HG02870 (cell line): Measurements from ENCODE around the gene MAP4K4.
A peak's percentile ranks its signal among the peaks of the same experiment; 100 is the strongest.
"Not testable (repeated sequence)": the region's sequence is repeated elsewhere in the genome, so short reads cannot be mapped to it uniquely, and the experiment has no call there.

Experiments used
- ATAC-seq: cut with Tn5 transposase; IDR thresholded peaks from one replicate; pipeline ENCODE4 v1.9.1; 2021; ENCODE audit warnings: mild to moderate bottlenecking, moderate library complexity; ENCODE audit not compliant: unreplicated experiment

Gene MAP4K4

DNA sequence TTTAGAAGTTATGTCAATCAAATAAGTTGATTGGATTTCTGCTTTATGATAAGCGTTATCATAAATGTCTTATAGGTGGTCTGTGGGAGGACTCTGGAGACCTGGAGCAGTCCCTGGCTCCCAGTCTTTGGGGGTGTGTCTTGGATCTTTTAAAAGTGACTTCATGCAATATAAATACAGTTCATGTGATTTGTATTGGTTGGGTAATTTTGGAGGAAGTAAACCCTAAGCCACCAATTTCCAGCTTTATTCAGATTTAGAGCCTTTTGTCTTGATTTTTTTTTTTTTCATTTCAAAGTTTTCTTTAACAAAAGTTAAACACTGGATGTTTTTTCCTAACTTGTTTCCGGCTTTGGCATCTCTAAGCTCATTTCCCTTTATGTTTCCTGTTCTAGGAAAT, 68.8 kb downstream of the MAP4K4 start:
- ATAC-seq = no peak

DNA sequence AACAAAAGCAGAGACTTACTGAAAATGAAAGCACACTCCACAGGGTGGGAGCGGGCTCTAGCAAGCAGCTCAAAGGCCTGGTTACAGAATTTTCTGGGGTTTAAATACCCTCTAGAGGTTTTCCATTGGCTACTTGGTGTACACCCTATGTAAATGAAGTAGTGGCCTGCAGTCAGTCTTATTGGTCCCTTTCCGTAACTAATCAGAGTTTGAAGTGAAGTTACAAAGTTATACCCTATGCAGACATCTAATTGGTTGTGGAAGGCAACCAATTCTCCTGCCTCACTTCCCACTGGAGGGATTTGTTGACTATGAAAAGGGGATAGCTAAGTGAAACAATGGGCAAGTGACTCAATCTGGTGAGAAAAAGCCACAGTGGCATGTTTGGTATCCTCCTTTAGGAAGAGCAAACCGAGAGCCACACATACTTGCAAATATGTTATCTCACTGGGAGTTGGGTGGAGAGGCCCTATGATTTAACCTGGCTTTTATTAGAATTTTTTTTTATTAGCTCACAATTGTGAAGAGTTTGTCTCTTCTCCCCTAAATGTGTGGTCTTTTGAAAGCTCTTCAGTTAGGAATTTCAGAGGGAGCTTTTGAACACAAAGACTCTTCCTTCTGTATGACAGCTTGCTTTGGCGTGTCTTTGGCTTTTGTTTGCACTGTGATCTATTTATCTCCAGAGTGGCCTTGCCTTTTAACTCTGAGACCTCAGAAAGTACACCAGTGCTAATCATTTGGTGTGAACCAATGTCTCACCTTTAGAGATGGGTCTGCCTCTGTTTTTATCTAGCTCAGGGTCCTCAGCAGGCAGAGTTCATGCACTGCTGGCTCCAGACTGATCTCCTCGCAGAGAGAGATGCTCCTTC, 69.6 kb downstream of the MAP4K4 start:
- ATAC-seq = no peak

DNA sequence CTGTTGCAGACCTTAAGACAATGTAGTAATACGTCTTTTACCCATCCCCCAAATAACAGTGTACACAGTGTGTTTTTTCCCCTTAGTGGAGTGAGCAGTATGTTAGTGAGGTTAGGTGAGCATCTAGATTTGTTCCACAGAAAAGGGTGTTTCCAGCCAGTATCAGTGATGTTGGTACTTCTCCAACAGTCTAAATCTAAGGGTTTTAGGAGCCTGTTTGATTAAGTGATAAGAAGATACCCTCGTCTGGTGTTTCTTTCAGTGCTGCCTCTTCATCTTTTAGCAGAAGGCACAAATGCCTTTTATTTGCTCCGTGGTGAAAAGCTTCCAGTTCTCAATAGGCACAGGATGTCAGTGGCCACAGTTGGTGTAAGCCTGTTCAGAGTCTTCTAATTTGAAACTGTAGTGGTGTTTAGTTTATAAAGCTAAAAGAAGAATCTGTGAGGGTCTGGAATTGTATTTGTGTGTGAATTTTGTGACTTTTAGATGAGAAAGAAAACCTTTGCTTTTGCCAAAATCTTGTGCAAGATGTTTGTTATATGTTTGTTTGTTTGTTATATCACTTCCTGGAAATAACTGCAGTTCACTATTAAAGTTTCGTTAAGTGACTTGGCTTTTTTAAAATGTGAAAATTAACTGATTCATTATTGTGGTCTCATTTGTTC, 71.2 kb downstream of the MAP4K4 start:
- ATAC-seq = no peak

DNA sequence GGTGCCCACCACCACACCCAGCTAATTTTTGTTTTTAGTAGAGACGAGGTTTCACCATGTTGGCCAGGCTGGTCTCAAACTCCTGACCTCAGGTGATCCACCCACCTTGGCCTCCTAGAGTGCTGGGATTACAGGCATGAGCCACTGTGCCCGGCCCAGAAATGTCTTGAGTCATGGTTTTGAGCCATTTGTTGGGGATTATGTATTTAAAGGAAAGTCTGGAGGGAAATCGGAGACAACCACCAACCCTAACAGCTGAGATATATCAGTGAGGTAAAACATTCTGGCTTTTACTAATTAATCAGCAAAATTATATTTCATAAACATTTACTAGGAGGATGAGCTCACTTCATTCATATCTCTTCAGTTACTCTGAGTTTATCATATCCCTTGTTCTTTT, 72.2 kb downstream of the MAP4K4 start:
- not testable (repeated sequence) for ATAC-seq

DNA sequence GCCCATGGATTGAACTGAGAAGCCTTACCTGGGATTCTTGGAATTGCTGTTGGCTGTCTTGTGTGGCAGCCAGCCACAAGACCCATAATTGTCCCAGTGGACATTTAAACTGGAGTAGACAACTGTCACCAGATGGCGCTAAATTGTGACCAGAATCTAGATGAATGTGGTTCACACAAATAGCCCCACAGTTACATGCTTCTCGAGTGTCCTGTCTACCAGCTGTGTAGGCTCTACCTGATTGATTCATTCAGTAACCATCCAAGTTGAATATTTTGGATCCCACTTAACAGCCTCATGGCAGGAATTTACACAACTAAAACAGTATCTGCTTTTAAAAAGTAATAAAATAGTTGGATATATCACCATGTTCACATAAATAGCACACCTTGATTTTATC, 73.2 kb downstream of the MAP4K4 start:
- ATAC-seq = peak; percentile 77

DNA sequence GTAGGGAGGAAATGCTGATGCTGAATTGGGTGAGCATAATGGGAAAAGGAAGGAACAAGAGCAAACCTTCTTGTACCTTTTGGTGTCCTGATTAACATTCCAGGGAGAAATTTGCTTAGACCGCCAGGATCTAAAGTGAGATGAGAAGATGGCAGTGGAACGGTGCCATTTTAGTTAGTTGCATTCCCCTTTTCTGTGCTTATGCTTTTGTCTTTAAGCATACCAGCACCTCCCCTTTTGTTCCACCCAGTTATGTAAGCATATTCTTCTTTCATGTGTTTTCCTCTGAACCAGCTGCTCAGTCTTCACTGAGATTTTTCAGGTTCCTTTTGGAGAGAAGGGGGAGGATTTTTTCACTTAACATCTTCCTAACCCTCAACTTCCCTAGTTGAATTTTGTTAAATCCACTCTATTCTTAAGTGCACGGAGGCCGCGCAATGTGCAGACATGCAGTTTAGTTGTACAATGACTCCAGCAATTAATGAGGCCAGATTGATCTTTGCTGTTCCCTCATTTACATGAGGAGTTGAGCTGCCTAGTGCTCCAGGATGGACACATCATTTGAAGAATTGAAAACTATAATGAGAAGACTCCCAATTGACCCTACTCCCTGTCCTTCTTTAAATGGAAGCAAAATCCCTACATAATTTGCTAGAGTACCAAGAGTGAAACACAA, 73.9 kb downstream of the MAP4K4 start:
- ATAC-seq = no peak

DNA sequence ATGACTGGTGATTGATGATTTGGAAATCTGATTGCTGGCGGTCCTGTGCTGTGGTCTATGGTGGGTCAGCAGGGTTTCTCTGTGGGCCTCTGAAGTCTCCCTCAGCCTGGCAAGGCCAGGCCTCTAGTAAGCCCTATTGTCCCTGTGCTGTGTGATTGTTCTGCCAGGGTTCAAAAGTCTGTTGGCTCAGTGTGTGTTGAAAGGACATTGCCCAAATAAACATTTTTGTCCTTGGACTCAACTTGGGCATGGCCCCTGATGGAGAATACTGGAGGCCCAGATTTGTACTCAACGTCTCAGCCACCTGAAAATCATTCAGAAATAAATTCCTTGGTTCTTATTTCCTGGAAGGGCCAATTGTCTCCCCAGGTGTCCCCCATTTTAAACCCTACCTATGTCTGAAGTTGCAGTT, 74.4 kb downstream of the MAP4K4 start:
- ATAC-seq = no peak

DNA sequence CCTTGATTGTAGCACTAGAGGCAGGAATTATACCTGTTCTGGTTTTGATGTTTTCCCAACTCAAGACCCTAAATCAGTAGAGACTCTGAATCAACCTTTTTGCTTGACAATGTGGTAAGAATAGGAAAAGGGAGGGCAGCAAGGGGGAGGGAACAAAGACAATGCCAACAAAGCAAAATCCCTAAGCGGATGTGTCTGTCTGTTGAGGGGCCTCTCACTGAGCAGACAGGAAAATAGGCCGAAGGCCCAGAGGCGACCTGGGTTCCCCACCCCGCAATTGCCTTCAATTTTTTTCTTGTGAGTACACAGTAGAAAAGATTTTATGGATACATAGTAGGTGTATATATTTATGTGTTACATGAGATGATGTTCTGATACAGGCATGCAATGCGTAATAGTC, 75.6 kb downstream of the MAP4K4 start:
- ATAC-seq = no peak

DNA sequence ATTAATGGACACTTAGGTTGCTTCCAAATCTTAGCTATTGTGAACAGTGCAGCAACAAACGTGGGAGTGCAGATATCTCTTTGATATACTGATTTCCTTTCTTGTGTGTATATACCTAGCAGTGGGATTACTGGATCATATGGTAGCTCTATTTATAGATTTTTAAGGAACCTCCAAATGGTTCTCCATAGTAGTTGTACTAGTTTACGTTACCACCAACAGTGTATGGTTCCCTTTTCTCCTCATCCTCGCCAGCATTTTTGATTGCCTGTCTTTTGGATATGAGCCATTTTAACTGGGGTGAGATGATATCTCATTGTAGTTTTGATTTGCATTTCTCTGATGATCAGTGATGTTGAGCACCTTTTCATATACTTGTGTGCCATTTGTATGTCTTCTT, 76.5 kb downstream of the MAP4K4 start:
- ATAC-seq = not testable (repeated sequence)

DNA sequence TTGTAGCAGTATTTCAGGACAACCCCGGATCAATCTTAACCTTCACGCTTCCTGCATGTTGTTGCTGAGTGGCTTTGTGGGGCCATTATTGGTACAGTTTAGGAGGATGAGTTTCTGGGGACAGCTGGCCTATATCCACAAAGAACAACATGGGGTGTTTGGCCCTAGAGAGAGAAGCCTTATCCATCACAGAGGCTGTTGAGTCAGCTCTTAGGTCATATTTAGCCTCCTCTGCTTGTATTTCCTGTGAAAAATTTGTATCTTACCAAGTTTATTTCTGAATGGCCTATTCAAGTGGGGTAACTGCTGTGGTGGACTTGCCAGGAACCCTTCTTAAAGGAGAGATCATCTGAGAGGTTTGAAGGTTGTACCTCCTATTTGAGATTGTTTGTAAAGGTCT, 77.6 kb downstream of the MAP4K4 start:
- ATAC-seq = no peak

DNA sequence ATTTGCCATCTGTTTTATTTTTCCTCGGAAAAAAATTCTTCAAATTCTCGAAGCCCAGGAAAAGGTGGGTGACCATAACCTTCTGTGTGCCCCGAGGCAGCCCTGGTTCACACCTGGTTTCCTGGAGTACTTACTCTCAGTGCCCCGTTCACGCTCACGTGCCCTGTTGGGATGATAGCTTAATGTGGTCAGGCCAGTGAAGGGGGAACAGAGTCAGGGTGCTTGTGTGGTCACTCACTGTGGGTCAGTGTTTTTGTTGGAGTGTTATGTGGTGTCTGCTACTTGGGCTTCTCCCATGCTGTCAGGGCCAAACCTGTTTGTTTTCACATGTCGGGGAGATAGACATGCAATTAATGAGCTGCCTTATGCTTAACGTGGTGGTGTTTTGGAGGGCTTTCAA, 78.1 kb downstream of the MAP4K4 start:
- ATAC-seq = no peak

DNA sequence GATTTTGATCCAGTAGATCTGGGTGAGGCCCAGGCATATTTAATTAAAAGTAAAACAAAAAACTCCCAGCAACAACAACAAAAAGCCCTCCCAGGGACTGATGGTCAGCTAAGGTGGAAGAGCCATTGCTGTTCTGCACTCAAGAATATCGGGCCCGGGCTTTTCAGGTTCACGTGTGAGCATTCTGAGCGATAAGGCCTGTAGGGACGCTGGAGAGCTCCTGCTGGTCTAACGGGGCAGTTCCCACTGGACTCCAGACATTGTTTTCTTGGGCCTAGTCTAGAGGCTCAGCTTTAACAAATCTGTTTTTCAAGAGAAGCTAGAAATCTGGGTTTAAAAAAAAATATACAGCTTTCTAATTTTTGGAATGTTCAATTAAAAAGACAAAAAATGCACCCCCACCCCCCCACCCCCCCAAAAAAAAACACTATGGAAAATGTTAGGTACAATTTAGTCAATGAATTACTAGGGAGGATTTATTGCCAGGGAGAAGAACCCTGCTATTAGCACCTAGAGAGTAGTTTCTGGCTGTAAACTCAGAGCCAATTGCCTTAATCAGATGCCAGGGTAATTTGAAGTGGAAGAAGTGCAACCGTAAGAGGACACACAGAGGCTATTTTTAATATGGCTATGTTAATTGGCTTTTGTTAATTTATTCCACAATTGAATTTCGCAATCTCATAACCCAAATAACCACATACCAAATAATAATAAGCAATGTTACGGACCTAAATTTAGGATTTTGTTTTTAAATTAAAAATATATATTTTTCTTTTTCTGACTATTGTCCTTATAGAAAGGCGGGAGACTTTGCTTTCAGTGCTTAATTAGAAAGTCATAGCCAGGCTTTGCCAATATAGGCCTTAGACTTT, 78.9 kb downstream of the MAP4K4 start:
- ATAC-seq = no peak

DNA sequence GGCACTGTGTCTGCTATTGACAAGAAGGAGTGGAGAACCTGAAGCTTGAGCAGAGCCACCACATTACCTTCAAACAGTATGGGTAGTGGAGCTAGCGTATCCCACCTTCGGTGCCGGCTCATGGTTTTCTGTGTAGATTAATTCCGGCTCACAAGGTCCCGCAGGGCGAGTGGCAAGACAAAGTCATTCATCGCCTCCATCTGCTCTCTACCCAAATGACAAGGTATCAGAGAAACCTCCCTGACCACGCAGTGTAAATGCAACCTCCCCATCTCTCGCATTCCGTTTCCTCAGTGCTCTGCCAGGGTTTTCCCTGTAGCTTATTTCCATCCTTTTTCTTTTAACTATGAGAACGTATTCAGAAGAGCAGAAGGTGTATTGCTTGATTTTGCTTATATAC, 79.8 kb downstream of the MAP4K4 start:
- no peak for ATAC-seq

DNA sequence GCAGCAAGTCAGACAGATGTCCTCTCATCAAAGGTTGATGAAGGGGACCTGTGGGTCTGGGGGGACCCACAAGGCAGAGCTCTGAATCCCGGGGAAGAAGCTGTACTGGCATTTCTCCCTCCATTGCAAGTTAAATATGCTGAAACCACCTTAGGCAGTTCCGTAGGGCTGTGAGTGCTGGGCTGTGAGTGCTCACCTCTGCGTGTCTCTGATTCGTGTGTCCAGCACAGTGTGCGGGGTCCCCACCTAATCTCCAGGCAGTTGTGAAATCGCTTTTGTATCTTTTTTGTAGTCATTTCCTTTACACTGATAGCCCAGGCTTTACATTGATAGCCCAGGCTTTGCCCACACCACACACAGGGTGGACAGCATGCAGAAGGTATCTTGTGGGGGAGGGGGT, 80.6 kb downstream of the MAP4K4 start:
- ATAC-seq = no peak

DNA sequence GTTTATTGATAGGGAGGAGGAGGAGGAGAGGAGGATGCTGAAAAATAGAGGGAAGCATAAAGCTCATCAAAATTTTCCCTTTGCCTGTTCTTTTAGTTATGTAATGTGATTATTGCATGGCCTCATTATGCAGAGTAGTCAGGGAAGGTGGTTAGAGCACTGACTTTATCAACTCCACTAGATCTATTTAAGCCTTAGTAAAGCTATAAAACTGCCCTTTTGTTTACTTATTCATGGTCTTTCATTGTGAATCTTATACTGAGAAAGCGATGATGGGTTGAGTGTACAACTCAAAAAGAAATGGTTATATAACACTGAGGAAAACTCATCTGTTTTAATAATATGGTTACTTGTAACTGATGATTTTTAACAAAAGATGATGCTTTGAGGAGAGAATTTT, 81.7 kb downstream of the MAP4K4 start:
- no peak for ATAC-seq

DNA sequence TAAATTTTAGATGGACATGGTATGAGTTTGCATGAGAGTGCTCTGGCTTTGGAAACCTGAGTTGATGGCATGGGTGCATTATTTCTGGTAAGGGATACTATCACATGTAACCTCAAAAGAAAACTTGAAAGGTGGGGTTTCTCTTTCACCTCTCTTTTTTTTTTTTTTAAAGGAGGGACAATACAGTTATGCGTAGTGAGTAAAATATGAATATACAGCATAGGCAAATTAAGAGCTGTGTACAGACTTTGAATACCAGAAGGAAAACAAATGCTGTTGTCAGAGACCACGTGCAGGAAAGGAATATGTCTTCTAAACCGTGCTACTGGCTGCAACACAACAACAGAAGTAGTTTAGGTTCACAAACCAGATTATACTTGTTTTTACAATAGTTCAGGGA, 82.1 kb downstream of the MAP4K4 start:
- no peak for ATAC-seq

DNA sequence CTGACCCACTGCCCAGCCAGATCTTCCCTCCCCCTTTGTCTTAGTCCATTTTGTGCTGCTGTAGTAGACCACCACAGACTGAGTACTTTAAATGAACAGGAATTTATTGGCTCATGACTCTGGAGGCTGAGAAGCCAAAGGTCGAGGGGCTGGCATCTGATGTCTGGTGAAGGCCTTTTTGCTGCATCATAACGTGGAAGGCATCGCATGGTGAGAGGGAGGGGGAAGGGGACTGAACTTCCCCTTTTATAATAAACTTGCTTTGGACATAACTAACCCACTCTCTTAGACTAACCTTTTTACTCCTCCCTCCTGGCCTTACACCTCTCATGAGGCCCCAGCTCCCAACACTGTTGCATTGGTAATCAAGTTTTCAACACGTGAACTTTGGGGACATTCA, 83.8 kb downstream of the MAP4K4 start:
- ATAC-seq = no peak

DNA sequence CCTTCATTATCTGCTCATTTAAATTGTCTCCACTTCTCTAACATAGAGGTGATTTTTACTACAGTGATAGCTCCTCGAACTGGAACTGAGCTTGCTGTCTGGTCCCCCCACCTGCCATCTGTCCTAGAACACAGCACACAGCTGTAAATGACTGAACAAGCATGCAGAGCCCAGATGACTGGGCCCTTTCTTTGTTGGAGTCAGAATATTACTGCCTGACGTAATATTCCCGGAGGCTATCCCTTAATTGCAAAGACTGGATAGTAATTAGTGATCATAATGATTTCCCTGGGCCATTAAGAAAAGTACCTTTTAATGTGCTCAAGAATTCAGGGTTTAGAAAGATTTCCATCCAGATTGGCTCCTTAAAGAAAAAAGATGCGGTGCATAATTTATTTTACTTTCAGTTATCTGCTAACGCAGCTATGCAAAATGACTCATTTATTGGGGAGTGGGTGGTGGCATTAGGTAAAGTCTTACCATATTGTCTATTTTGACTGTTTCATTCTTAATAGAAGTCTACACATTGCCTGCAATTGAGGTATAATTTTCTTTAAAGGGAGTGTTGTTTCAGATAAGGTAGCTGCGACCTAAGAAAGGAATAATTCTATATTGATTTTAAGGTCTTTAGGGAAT, 84.4 kb downstream of the MAP4K4 start:
- ATAC-seq = no peak

DNA sequence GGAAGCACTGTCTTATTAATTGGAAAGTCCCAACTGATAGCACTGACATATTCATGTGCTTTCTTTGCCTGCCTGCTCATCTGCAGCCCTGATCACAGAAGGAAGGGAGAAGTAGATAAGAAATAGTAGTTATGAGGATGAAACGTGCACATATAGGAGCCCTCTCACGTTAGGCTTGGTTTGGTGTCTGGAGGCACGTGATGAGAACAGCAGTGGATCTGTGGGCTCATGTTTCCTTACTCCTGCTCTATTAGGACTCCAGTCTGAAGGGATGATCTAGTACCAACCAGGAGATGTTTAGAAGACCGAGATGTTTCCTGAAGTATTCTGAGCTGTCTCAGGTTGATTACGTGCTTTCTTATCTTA, 84.9 kb downstream of the MAP4K4 start:
- ATAC-seq = no peak

DNA sequence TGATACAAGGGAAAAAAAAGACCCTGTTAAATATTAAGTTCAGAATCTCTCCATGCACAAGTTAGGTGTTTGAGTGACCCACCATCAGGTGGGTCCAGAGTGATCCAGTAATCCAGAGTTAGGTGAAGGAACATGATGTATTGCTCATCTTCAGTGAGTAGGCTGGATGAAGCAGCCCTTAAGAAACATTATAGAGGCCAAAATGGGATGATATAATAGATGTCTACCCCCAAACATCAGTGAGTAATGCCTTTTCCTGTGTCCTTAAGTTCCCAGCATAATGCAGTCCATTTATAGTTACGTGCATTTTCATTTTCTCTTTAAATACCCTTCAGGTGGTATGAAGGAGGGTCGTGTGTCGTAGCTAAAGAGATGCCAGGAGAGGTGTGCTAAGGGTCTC, 89.6 kb downstream of the MAP4K4 start:
- no peak for ATAC-seq

DNA sequence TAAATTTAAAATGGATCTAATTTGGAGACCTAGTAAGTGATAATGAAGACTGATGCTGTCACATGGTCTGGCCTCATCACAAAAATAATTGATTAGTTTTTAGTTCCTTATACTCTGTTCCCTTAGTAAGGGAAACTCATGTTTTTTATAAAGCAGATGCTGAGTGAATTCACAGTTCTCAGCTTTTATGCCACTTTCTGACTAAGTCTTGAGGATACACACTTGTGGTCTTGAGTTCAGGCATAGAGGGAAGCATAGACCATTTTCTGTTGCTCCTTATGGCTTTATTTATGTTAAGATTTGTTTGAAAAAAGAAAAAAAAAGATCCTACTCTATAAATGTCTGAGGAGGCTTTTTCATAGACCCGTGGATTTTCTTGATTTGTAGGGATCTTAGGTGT, 91.1 kb downstream of the MAP4K4 start:
- no peak for ATAC-seq
